Hematopoietic multipotent progenitor cell (in vitro differentiated cells): ENCODE measurements around the gene CFI. TPM values are rescaled to one million over a fixed set of nuclear protein-coding genes. Genes with fewer than 3 reads are reported as not detected.

Source experiments
- DNase-seq, 3 donors: peaks; one replicate each; pipeline ENCODE4 v3.0.0-alpha.2; 2011 to 2015; ENCODE audit warnings: low read depth in 2 of 3, low spot score in 2 of 3
- total RNA-seq: library from RNA; depleted of rRNA; stranded (reverse); fragments of >200 nt; gene quantifications from one replicate; pipeline ENCODE4 v1.2.3, GENCODE V29; 2012

CFI gene
- 1.6 TPM for total RNA-seq

- DNase-seq = peak in 1 of 3 donors; percentile 44
Measured at GRCh38 chr4:109801895-109802319, at the start of gene CFI. TSS of gene CFI (minus strand) at chr4:109801999. CDS start at chr4:109801971, 28 bp downstream.

GRCh38 chr4:109850601-109851000 lies 48.8 kb upstream of the CFI start:
- DNase-seq = no peak

- DNase-seq = no peak
Measured at GRCh38 chr4:109848501-109848900, 46.7 kb upstream of the CFI start.

DNA sequence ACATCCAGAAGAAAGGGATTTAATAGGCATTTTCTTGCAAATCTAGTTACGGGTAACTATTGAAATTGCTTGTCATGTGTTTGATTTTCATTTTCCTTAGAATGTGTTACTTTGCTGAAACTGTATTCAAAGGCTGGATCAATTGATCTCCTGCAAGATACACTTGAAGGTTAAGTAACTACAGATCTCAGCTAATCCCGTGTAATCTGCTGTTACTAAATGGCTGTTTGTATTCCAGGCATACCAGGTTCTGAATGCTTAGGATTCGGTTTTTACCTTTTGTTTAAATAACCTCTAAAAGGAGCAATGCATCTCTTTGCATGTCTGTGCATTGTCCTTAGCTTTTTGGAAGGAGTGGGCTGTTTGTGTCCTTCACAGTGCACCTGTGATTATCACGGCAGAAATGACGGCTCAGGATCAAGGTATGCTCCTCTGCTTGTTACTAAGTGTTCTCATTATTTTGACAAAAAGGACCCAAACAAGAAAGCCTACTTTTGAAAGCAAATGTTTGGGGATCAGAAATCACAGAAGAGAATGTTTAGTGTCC lies 46.2 kb upstream of the CFI start, which contains the start of gene LRIT3:
LRIT3 (plus strand) TSS at position 212 of the 547 bp plus-strand sequence; CDS start at position 307, 95 bp downstream.
- no peak for DNase-seq

DNA sequence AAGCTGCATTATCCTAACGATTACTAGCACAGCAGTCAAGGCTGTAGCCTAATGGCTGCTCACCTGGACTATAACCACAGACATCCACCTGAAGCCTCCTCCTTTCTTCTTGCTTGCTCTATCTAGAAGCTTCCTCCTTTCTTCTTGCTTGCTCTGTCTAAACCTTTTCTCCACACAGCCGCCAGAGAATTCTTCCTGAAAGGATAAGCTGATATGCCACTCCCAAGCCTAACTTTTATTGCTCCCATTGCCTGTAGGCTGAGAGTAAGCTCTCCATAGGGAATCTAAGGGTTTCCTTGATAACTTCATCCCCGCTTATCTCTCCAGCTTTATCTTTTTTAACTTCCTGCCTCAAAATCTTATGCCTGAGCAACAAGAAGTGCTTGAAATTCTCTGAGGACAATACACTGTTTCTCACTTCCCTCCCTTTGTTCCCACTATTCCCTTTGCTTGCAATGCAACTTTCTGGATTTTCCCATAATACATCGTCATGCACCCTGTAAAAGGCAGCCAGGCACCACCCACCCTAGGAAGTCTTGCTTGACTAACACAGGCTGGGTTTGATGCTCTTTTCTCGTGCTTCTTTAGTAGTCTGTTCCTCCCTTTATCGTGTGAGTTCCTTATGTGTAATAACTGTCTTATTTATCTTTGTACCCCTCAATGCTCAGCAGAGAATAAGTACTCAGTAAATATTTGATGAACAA lies 44.7 kb upstream of the CFI start:
- no peak for DNase-seq

GRCh38 chr4:109836985-109837384 lies 35.2 kb upstream of the CFI start:
- no peak for DNase-seq

DNA sequence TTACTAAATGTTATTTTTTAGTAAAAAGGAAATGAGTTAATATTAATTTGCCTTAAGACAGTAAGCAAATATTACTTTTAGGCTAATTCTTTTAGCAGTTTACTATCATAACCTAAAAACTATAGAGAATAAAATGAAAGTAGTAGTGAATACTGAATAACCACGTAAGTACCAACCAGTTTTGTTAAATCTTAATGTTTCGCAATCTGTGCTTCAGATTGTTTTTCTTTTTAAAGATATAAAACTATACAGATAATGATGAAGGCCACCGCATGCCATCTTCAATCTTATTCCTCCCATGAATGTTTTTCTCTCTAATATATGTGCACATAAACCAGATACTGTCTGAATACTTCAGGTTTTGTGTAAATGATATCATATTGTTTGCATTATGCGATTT lies 32.0 kb upstream of the CFI start:
- DNase-seq = no peak

DNA sequence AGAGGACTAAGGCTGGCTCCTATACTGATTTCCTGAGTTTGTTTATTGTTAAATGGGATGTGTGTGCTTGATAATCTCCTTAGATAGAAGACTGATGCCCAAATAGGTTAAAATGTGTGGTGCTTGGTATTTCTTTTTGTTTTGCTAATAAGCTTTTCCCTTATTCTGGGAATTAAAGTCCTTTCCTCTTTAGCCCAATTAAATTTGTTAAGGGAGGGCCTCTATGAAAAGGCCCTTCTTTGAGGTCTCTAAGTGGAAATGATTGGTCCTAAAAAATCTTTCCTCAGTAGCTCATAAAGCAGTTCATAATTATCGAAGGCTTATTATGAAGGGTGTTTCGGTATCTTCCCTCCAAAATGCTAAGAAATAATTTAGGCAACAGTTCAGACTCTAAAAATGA lies 25.9 kb upstream of the CFI start, which contains the start of gene RRH:
RRH (plus strand) TSS at position 301 of the 400 bp plus-strand sequence; CDS start at position 357, 56 bp downstream.
- no peak for DNase-seq

DNA sequence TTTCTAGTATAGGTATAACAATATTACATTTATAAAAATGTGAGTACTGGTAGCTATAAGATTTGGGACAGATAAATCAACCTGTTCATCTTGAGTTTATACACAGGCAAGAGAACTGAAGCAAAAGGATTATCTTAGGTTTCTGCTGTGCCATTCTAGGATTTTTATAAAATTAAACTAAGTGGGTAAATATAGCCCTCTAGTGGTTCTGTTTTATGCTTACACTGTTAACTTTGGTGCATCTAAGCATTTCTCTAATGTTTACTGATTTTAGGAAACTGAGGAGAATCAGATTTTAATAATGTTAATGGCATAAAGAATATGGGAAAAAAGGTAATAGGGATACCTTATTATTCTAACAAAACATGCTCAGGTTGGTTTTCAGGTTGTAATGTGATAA lies 24.9 kb upstream of the CFI start:
- DNase-seq = peak in 2 of 3 donors; percentile 18 to 59

GRCh38 chr4:109821185-109821584 lies 19.4 kb upstream of the CFI start:
- no peak for DNase-seq

GRCh38 chr4:109820563-109820962 lies 18.8 kb upstream of the CFI start:
- DNase-seq = no peak

DNA sequence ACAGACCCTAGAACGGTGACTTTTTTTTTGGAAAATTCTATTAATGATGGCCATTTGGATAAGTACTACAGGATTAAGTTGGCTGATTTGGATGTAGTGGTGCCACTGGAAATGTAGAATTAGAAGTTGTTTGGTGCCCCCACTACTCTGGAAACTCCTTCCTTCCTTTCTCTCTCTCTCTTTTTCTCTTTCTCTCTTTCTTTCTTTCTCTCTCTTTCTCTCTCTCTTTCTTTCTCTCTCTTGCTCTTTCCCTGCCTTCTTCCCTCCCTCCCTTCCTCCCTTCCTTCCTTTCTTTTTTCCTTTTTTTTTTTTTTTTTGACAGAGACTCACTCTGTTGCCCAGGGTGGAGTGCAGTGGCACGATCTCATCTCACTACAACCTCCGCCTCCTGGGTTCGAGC lies 16.5 kb upstream of the CFI start:
- no peak for DNase-seq

GRCh38 chr4:109816894-109817293 lies 15.1 kb upstream of the CFI start:
- DNase-seq = no peak

GRCh38 chr4:109816082-109816442 lies 14.3 kb upstream of the CFI start:
- DNase-seq = no peak

DNA sequence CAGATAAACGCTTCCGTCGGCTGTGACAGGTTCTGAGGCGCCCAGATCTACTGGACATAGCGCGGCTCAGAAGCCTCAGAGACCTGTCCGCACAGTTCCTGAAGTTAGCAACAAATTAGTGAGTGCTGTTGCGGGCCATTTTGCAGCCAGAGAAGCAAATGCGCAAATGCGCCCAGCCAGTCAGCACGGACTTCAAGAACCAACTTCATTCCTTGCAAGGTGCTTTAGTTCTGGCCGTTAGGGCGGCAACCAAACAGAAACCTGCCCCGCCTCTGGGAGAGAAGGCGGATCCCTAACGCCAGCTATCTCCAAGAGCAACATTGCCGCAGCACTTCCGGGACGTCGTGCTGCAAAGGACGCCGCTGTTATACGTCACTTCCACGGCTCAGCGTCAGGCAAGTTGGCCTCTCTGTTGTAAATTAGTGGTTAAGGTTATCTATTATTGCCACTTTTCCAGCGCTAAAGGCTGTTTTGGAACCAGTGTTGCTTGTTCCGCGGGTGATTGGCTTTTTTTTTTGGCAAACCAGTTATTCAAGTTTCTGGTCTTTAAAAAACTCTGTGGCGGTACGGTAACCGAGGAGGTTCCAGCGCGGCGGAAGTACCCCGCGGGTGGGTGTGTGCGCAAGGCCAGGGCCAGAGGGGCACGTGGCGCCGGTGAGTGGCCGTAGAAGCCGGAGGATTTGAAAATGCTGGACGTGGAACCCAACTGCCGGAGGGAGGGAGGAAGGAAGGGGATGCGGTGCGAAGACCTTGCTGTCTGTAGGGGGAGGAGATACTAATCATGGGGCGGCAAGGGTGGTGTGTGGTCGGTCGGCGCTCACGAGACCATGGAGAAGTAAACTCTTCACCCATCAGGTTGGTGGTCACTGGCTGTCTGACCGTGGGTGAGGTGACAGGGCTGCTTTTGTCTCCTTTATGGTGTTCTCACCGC lies 13.6 kb upstream of the CFI start, which contains the start of gene GAR1:
GAR1 (plus strand) TSS at position 612 of the 931 bp plus-strand sequence. CDS start 403 bp downstream, outside the sequence.
- peak; percentile 67 to 96 (median 94) for DNase-seq

DNA sequence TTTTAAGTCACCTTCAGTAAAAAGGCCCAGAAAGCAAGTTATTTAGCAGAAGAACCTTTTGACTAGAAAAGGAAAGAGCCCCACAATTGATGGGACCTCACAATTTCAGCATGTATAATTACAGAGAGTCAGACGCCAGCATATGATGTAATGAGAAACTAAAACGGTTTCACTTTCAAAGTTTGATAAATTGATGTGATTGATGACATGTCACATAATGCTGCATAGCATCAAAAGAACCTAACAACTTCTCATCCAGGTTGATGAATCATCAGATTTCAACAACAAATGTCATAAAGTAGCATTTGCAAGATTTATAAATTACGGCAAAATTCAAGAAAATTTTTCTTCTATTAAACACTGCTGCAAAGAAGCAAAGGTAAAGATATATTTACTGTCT lies 9.9 kb upstream of the CFI start:
- peak in 1 of 3 donors; percentile 9 for DNase-seq

- no peak for DNase-seq
Measured at GRCh38 chr4:109810552-109811387, 9.0 kb upstream of the CFI start.

GRCh38 chr4:109809655-109810054 lies 7.9 kb upstream of the CFI start:
- no peak for DNase-seq

- peak in 2 of 3 donors; percentile 53 to 71 for DNase-seq
Measured at GRCh38 chr4:109803924-109804571, 2.2 kb upstream of the CFI start.
